ENCODE measurements around the gene ARHGAP26. TPM values are rescaled to one million over a fixed set of nuclear protein-coding genes. Genes with fewer than 3 reads are reported as not detected.

Gene ARHGAP26
- total RNA-seq, 1 experiment from 2014 or later = 34.5 TPM

GRCh38 chr5:142906863-142907671 is 136.9 kb downstream of the ARHGAP26 start:
- POLR2A ChIA-PET = no interaction called here

GRCh38 chr5:142908659-142909058 is 138.5 kb downstream of the ARHGAP26 start:
- no peak for TF ChIP-seq TCF7L2 (IDR thresholded peaks at IDR 0.05; ENCODE audit: borderline replicate concordance, extremely low read depth, insufficient read depth, insufficient read length)
- no peaks in the 10 kb centered on the region for H4K20me1 ChIP-seq (ENCODE audit: insufficient read depth)
- H3K9ac ChIP-seq (ENCODE audit: low read length) = no peak overlapping the region
- no TSS peak for BruUV-seq (replicated peaks)
- ChIA-PET RAD21 (ENCODE audit: low non-redundant PET in 1 of 2, low total read pairs in 2 of 2, uncharacterized antibody in 2 of 2, unreplicated experiment in 2 of 2) (no interaction called here), CTCF (interaction anchor here (1.3 to 1.4 kb wide), 2 partner anchors 20 to 196 kb away, joined by 3 to 6 read pairs; no protein-coding TSS in a partner anchor), POLR2A (no interaction called here)
- no peak overlapping the region for H3K27ac ChIP-seq (ENCODE audit: low read depth, low read length)
- H3K4me2 ChIP-seq (ENCODE audit: low read length) = no peak overlapping the region
- no peak for ATAC-seq
- no peak overlapping the region for H2AFZ ChIP-seq (ENCODE audit: low read depth, low read length, poor library complexity, severe bottlenecking)
- H3K9me3 ChIP-seq (ENCODE audit: control insufficient read depth in 1 of 2, insufficient read depth in 1 of 2, low read depth in 1 of 2, low read length in 2 of 2) = no peaks in the 10 kb centered on the region
- peaks cover 9 to 13% of the 10 kb centered on the region in 2 experiments; a peak in 3 of 4 replicates for H3K36me3 ChIP-seq (ENCODE audit: control insufficient read depth in 1 of 2, insufficient read depth in 2 of 2, low read length in 2 of 2)
- H3K4me3 ChIP-seq (replicated peaks in 1 of 2; ENCODE audit: low read depth in 1 of 2, low read length in 2 of 2) = no peak overlapping the region
- no peaks in the 10 kb centered on the region for H3K9me2 ChIP-seq (ENCODE audit: insufficient read depth)
- H3K27me3 ChIP-seq (ENCODE audit: insufficient read depth, low read length) = no peaks in the 10 kb centered on the region
- H3K79me2 ChIP-seq (ENCODE audit: insufficient read depth, low read length) = no peaks in the 10 kb centered on the region
- DNase-seq (ENCODE audit: low read depth, low spot score) = no peak
- H3K4me1 ChIP-seq (ENCODE audit: control insufficient read depth in 1 of 2, insufficient read depth in 2 of 2, low read length in 2 of 2) = peaks cover 22 to 24% of the 10 kb centered on the region in 2 experiments
- intact Hi-C loops (cut with micrococcal nuclease) = no loop called here

More at GRCh38 chr5:142906863-142907671, 136.9 kb downstream of the ARHGAP26 start:
- Histone ChIP-seq H3K9me3 (ENCODE audit: control insufficient read depth in 1 of 2, insufficient read depth in 1 of 2, low read depth in 1 of 2, low read length in 2 of 2) (no peaks in the 10 kb centered on the region), H3K9ac (ENCODE audit: low read length) (no peak overlapping the region), H3K4me1 (ENCODE audit: control insufficient read depth in 1 of 2, insufficient read depth in 2 of 2, low read length in 2 of 2) (peaks cover 15 to 18% of the 10 kb centered on the region in 2 experiments), H4K20me1 (ENCODE audit: insufficient read depth) (no peaks in the 10 kb centered on the region), H3K27ac (ENCODE audit: low read depth, low read length) (no peak overlapping the region), H3K4me2 (ENCODE audit: low read length) (no peak overlapping the region), H2AFZ (ENCODE audit: low read depth, low read length, poor library complexity, severe bottlenecking) (no peak overlapping the region), H3K36me3 (ENCODE audit: control insufficient read depth in 1 of 2, insufficient read depth in 2 of 2, low read length in 2 of 2) (peaks cover 13 to 16% of the 10 kb centered on the region in 2 experiments; a peak in 3 of 4 replicates), H3K27me3 (ENCODE audit: insufficient read depth, low read length) (no peaks in the 10 kb centered on the region), H3K9me2 (ENCODE audit: insufficient read depth) (no peaks in the 10 kb centered on the region), H3K79me2 (ENCODE audit: insufficient read depth, low read length) (no peaks in the 10 kb centered on the region), H3K4me3 (replicated peaks in 1 of 2; ENCODE audit: low read depth in 1 of 2, low read length in 2 of 2) (no peak overlapping the region)
- ChIA-PET CTCF (interaction anchor here (1.3 to 1.4 kb wide), 2 partner anchors 19 to 194 kb away, joined by 3 to 6 read pairs; no protein-coding TSS in a partner anchor), RAD21 (ENCODE audit: low non-redundant PET in 1 of 2, low total read pairs in 2 of 2, uncharacterized antibody in 2 of 2, unreplicated experiment in 2 of 2) (no interaction called here)
- ATAC-seq = no peak
- no TSS peak for BruUV-seq (replicated peaks)
- no peak for DNase-seq (ENCODE audit: low read depth, low spot score)
- TF ChIP-seq SP1 (IDR thresholded peaks at IDR 0.05; ENCODE audit: low read depth) (no peak), SRF (IDR thresholded peaks at IDR 0.05; ENCODE audit: low read depth) (no peak)
- intact Hi-C loops (cut with micrococcal nuclease) = no loop called here
